Measurements from ENCODE around the gene RASA2. TPM values are rescaled to one million over a fixed set of nuclear protein-coding genes. Genes with fewer than 3 reads are reported as not detected.
"Not testable (repeated sequence)": the region's sequence is repeated elsewhere in the genome, so short reads cannot be mapped to it uniquely, and the experiment has no call there.

Gene RASA2
- total and polyA plus RNA-seq, 2 of the 8 experiments (the other 6 are each of a cell fraction or from before 2014, with no cell fraction given) = 3.5 to 15.9 TPM

GRCh38 chr3:141628334-141628733 is 141.5 kb downstream of the RASA2 start:
- not testable (repeated sequence) for H4K20me1 ChIP-seq (replicated peaks in 1 of 2; ENCODE audit: control insufficient read depth in 1 of 2, insufficient read depth in 2 of 2, low read length in 2 of 2); H2AK5ac ChIP-seq (ENCODE audit: low read depth, low read length); H3K18ac ChIP-seq (ENCODE audit: extremely low read depth, low read length); H3K27me3 ChIP-seq (replicated peaks in 1 of 4; ENCODE audit: control insufficient read depth in 3 of 4, extremely low read depth in 1 of 4, insufficient read depth in 3 of 4, low read length in 3 of 4); H3K23ac ChIP-seq (ENCODE audit: insufficient read length); H2BK12ac ChIP-seq (ENCODE audit: low read depth, low read length); H3K9ac ChIP-seq (replicated peaks in 1 of 4; ENCODE audit: extremely low read depth in 1 of 4, low read depth in 3 of 4, low read length in 3 of 4); H2AFZ ChIP-seq (ENCODE audit: low read length); H2BK5ac ChIP-seq (ENCODE audit: low read depth, low read length); H3K4me1 ChIP-seq (replicated peaks in 1 of 4; ENCODE audit: control insufficient read depth in 3 of 4, insufficient read depth in 4 of 4, low read length in 3 of 4); H3K27ac ChIP-seq (ENCODE audit: low read depth, low read length); H3K79me2 ChIP-seq (ENCODE audit: control insufficient read depth in 1 of 2, insufficient read depth in 2 of 2, low read length in 2 of 2); H2BK120ac ChIP-seq (replicated peaks; ENCODE audit: low read depth, low read length); H3K79me1 ChIP-seq (ENCODE audit: low read depth, low read length); DNase-seq (ENCODE audit: low read depth in 1 of 2, low spot score in 2 of 2); H3K4me3 ChIP-seq (ENCODE audit: extremely low read depth in 1 of 4, insufficient read depth in 2 of 4, low read depth in 3 of 4, low read length in 4 of 4); H3K56ac ChIP-seq (replicated peaks; ENCODE audit: insufficient read length, low read depth, low read length); FAIRE-seq; H4K5ac ChIP-seq (ENCODE audit: insufficient read length, low read depth, low read length); H2BK15ac ChIP-seq (ENCODE audit: low read length); H3K36me3 ChIP-seq (ENCODE audit: control insufficient read depth in 2 of 4, insufficient read depth in 4 of 4, low read length in 3 of 4); H4K91ac ChIP-seq (replicated peaks; ENCODE audit: insufficient read length, low read length); H3K9me3 ChIP-seq (ENCODE audit: insufficient read depth in 2 of 2, low read depth in 1 of 2, low read length in 1 of 2); H3K4ac ChIP-seq (replicated peaks; ENCODE audit: insufficient read length, low read depth, low read length); H3K23me2 ChIP-seq (ENCODE audit: low read depth, low read length); H3K14ac ChIP-seq (ENCODE audit: insufficient read length); H2BK20ac ChIP-seq (ENCODE audit: low read length); H4K8ac ChIP-seq (ENCODE audit: extremely low read depth, insufficient read depth, low read length); H3K4me2 ChIP-seq (ENCODE audit: insufficient read depth in 1 of 2, low read depth in 2 of 2, low read length in 2 of 2)
- CTCF ChIA-PET (ENCODE audit: partially characterized antibody) = interaction anchor here (0.6 to 5.6 kb wide), 3 partner anchors 12 to 62 kb away, joined by 3 to 27 read pairs (median 5); no protein-coding TSS in a partner anchor
- POLR2A ChIA-PET (ENCODE audit: partially characterized antibody) = interaction anchor here (0.7 kb wide), 1 partner anchor 27 kb away, joined by 3 read pairs; no protein-coding TSS in a partner anchor
- WGBS, 2 experiments (ENCODE audit: extremely low coverage in 1 of 2, insufficient coverage in 1 of 2, insufficient read length in 1 of 2, insufficient replicate concordance in 2 of 2, low coverage in 1 of 2, low lambda C conversion rate in 2 of 2, missing lambda C conversion rate in 1 of 2) = 86% methylated on average over 6 of the region's 6 CpGs; no CpG with 5 or more reads in 1 of the 2 experiments

DNA sequence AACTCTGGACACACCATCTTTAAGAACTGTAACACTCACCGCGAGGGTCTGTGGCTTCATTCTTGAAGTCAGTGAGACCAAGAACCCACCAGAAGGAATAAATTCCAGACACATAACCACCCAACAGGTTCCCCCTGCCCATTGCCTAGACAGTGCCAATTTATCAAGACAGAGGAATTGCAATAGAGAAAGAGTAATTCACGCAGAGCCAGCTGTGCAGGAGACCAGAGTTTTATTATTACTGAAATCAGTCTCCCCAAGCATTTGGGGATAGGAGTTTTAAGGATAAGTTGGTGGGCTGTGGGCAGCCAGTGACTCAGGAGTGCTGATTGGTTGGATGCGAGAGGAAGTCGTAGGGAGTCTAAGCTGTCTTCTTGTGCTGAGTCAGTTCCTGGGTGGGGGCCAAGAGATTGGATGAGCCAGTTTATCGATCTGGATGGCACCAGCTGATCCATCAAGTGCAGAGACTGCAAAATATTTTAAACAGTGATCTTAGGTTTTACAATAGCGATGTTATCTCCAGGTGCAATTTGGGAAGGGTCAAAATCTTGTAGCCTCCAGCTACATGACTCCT is 142.1 kb downstream of the RASA2 start:
- H4K8ac ChIP-seq (ENCODE audit: extremely low read depth, insufficient read depth, low read length); H4K20me1 ChIP-seq (replicated peaks in 1 of 2; ENCODE audit: control insufficient read depth in 1 of 2, insufficient read depth in 2 of 2, low read length in 2 of 2); H3K9ac ChIP-seq (replicated peaks in 1 of 4; ENCODE audit: extremely low read depth in 1 of 4, low read depth in 3 of 4, low read length in 3 of 4); H2BK20ac ChIP-seq (ENCODE audit: low read length); H2BK120ac ChIP-seq (replicated peaks; ENCODE audit: low read depth, low read length); H3K79me2 ChIP-seq (ENCODE audit: control insufficient read depth in 1 of 2, insufficient read depth in 2 of 2, low read length in 2 of 2); H2BK15ac ChIP-seq (ENCODE audit: low read length); H3K23me2 ChIP-seq (ENCODE audit: low read depth, low read length); H3K14ac ChIP-seq (ENCODE audit: insufficient read length); H3K27me3 ChIP-seq (replicated peaks in 1 of 4; ENCODE audit: control insufficient read depth in 3 of 4, extremely low read depth in 1 of 4, insufficient read depth in 3 of 4, low read length in 3 of 4); H3K4me2 ChIP-seq (ENCODE audit: insufficient read depth in 1 of 2, low read depth in 2 of 2, low read length in 2 of 2); H3K4me3 ChIP-seq (ENCODE audit: extremely low read depth in 1 of 4, insufficient read depth in 2 of 4, low read depth in 3 of 4, low read length in 4 of 4); H3K23ac ChIP-seq (ENCODE audit: insufficient read length); H4K5ac ChIP-seq (ENCODE audit: insufficient read length, low read depth, low read length); H3K9me3 ChIP-seq (ENCODE audit: insufficient read depth in 2 of 2, low read depth in 1 of 2, low read length in 1 of 2); H4K91ac ChIP-seq (replicated peaks; ENCODE audit: insufficient read length, low read length); H3K18ac ChIP-seq (ENCODE audit: extremely low read depth, low read length); FAIRE-seq; POLR2A ChIA-PET (ENCODE audit: partially characterized antibody); H2BK12ac ChIP-seq (ENCODE audit: low read depth, low read length); H2BK5ac ChIP-seq (ENCODE audit: low read depth, low read length); H3K79me1 ChIP-seq (ENCODE audit: low read depth, low read length); H3K27ac ChIP-seq (ENCODE audit: low read depth, low read length); H3K4me1 ChIP-seq (replicated peaks in 1 of 4; ENCODE audit: control insufficient read depth in 3 of 4, insufficient read depth in 4 of 4, low read length in 3 of 4); H2AK5ac ChIP-seq (ENCODE audit: low read depth, low read length); H3K56ac ChIP-seq (replicated peaks; ENCODE audit: insufficient read length, low read depth, low read length); H3K4ac ChIP-seq (replicated peaks; ENCODE audit: insufficient read length, low read depth, low read length); H3K36me3 ChIP-seq (ENCODE audit: control insufficient read depth in 2 of 4, insufficient read depth in 4 of 4, low read length in 3 of 4); H2AFZ ChIP-seq (ENCODE audit: low read length); DNase-seq (ENCODE audit: low read depth in 1 of 2, low spot score in 2 of 2): not testable (repeated sequence)
- 73% methylated on average over 7 of the region's 7 CpGs; no CpG with 5 or more reads in 1 of the 2 experiments for WGBS, 2 experiments (ENCODE audit: extremely low coverage in 1 of 2, insufficient coverage in 1 of 2, insufficient read length in 1 of 2, insufficient replicate concordance in 2 of 2, low coverage in 1 of 2, low lambda C conversion rate in 2 of 2, missing lambda C conversion rate in 1 of 2)
- CTCF ChIA-PET (ENCODE audit: partially characterized antibody) = interaction anchor here (0.8 to 5.6 kb wide), 4 partner anchors 12 to 250 kb away, joined by 3 to 27 read pairs (median 4); no protein-coding TSS in a partner anchor

Measured in H1 (cell line).